ENCODE measurements around the gene PAGE2B.
"Not testable (repeated sequence)": the region's sequence is repeated elsewhere in the genome, so short reads cannot be mapped to it uniquely, and the experiment has no call there.

PAGE2B gene, protein sequence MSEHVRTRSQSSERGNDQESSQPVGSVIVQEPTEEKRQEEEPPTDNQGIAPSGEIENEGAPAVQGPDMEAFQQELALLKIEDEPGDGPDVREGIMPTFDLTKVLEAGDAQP

GRCh38 chrX:55074851-55075467 lies at the start of gene PAGE2B:
PAGE2B (plus strand) TSS chrX:55075030; CDS start chrX:55076042, 1,012 bp downstream.
- DNase-seq (ENCODE audit: low read depth in 1 of 2, low spot score in 1 of 2): no peak
- in situ Hi-C loops (cut with HindIII; ENCODE audit: low pct_unique_long_range_greater_than_20kb, low sequenced_read_pairs): no loop called here
- TF ChIP-seq JUND (IDR thresholded peaks at IDR 0.05; ENCODE audit: low read depth): no peak

- no peak for DNase-seq (ENCODE audit: low read depth in 1 of 2, low spot score in 1 of 2)
- no peak for TF ChIP-seq JUND (IDR thresholded peaks at IDR 0.05; ENCODE audit: low read depth)
- in situ Hi-C loops (cut with HindIII; ENCODE audit: low pct_unique_long_range_greater_than_20kb, low sequenced_read_pairs): no loop called here
These were observed 48.7 kb upstream of the PAGE2B start for GRCh38 chrX:55026143-55026542.

- TF ChIP-seq JUND (IDR thresholded peaks at IDR 0.05; ENCODE audit: low read depth): no peak
- no peak for DNase-seq (ENCODE audit: low read depth in 1 of 2, low spot score in 1 of 2)
- in situ Hi-C loops (cut with HindIII; ENCODE audit: low pct_unique_long_range_greater_than_20kb, low sequenced_read_pairs): no loop called here
These were observed 48.0 kb upstream of the PAGE2B start for GRCh38 chrX:55026840-55027239.

GRCh38 chrX:55028040-55028439 lies 46.8 kb upstream of the PAGE2B start:
- TF ChIP-seq JUND (IDR thresholded peaks at IDR 0.05; ENCODE audit: low read depth): no peak
- in situ Hi-C loops (cut with HindIII; ENCODE audit: low pct_unique_long_range_greater_than_20kb, low sequenced_read_pairs): no loop called here
- DNase-seq (ENCODE audit: low read depth in 1 of 2, low spot score in 1 of 2): no peak

DNA sequence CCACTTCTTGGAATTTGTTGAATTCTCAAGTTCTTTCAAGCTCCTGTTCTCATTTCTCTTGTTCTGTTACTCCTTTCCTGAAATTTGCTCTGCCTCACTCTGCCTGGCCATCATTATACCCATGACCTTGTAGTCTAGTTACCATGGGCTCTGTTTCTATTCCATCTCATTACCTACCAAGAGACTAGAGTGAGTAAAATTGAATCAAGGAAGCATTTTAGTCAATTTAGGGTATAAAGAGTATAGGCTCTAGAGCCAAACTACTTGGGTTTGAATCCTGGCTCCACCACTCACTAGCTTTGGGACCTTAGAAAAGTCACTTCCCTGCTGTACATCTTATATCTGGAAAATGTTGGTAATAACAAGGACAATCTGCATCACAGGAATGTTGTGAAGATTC lies 46.2 kb upstream of the PAGE2B start:
- in situ Hi-C loops (cut with HindIII; ENCODE audit: low pct_unique_long_range_greater_than_20kb, low sequenced_read_pairs): no loop called here
- TF ChIP-seq JUND (IDR thresholded peaks at IDR 0.05; ENCODE audit: low read depth): no peak

GRCh38 chrX:55029291-55029690 lies 45.5 kb upstream of the PAGE2B start:
- in situ Hi-C loops (cut with HindIII; ENCODE audit: low pct_unique_long_range_greater_than_20kb, low sequenced_read_pairs): no loop called here

More for the DNA sequence above, 46.2 kb upstream of the PAGE2B start:
- DNase-seq (ENCODE audit: low read depth in 1 of 2, low spot score in 1 of 2): no peak

GRCh38 chrX:55030271-55031205 lies 44.3 kb upstream of the PAGE2B start, which contains the start of gene ALAS2:
ALAS2 (minus strand) TSS chrX:55030977; CDS start chrX:55026000, 4,977 bp downstream.
- no peak for DNase-seq (ENCODE audit: low read depth in 1 of 2, low spot score in 1 of 2)
- TF ChIP-seq JUND (IDR thresholded peaks at IDR 0.05; ENCODE audit: low read depth): no peak
- in situ Hi-C loops (cut with HindIII; ENCODE audit: low pct_unique_long_range_greater_than_20kb, low sequenced_read_pairs): no loop called here

More at GRCh38 chrX:55029291-55029690, 45.5 kb upstream of the PAGE2B start:
- no peak for DNase-seq (ENCODE audit: low read depth in 1 of 2, low spot score in 1 of 2)
- no peak for TF ChIP-seq JUND (IDR thresholded peaks at IDR 0.05; ENCODE audit: low read depth)

DNA sequence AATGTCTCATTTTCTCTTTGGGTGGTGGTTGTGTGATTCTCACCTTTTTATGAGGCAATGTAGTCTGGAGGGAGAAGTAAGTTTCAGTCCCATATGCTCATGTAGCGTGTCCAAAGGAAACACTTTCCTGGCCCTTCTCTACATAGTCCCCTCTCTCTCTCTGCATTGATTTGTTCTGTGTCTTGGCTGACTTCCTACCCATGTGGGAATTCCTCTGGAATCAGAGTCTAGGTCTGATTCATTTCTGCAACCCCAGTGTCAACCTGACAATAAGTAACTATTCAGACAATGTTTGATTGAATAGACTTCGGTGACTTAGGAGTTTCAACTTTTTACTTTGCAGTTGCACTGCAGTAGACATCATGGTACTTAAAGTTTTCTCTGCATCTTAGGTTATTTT lies 41.4 kb upstream of the PAGE2B start:
- in situ Hi-C loops (cut with HindIII; ENCODE audit: low pct_unique_long_range_greater_than_20kb, low sequenced_read_pairs): no loop called here
- DNase-seq (ENCODE audit: low read depth in 1 of 2, low spot score in 1 of 2): no peak
- no peak for TF ChIP-seq JUND (IDR thresholded peaks at IDR 0.05; ENCODE audit: low read depth)

- DNase-seq (ENCODE audit: low read depth in 1 of 2, low spot score in 1 of 2): no peak
- no peak for TF ChIP-seq JUND (IDR thresholded peaks at IDR 0.05; ENCODE audit: low read depth)
- in situ Hi-C loops (cut with HindIII; ENCODE audit: low pct_unique_long_range_greater_than_20kb, low sequenced_read_pairs): no loop called here
These were observed 35.4 kb upstream of the PAGE2B start for GRCh38 chrX:55039471-55039870.

- in situ Hi-C loops (cut with HindIII; ENCODE audit: low pct_unique_long_range_greater_than_20kb, low sequenced_read_pairs): no loop called here
- DNase-seq (ENCODE audit: low read depth in 1 of 2, low spot score in 1 of 2): no peak
- TF ChIP-seq JUND (IDR thresholded peaks at IDR 0.05; ENCODE audit: low read depth): no peak
These were observed 33.3 kb upstream of the PAGE2B start for GRCh38 chrX:55041514-55041913.

- DNase-seq (ENCODE audit: low read depth in 1 of 2, low spot score in 1 of 2); in situ Hi-C loops (cut with HindIII; ENCODE audit: low pct_unique_long_range_greater_than_20kb, low sequenced_read_pairs): not testable (repeated sequence)
These were observed 24.2 kb upstream of the PAGE2B start for GRCh38 chrX:55050599-55050998.

GRCh38 chrX:55056820-55057674 lies 17.8 kb upstream of the PAGE2B start:
- in situ Hi-C loops (cut with HindIII; ENCODE audit: low pct_unique_long_range_greater_than_20kb, low sequenced_read_pairs): no loop called here
- DNase-seq (ENCODE audit: low read depth in 1 of 2, low spot score in 1 of 2): no peak
- no peak for TF ChIP-seq JUND (IDR thresholded peaks at IDR 0.05; ENCODE audit: low read depth)
